Head of caudate nucleus (tissue), 42 donors: ENCODE results near the gene SH3BP4.
"Not testable (repeated sequence)": the region's sequence is repeated elsewhere in the genome, so short reads cannot be mapped to it uniquely, and the experiment has no call there.

Experiments
- DNase-seq, 42 donors: peaks; one replicate each; pipeline versions ENCODE4 v3.0.0 to v3.0.0-alpha.2; 2020 to 2021; ENCODE audit warnings: mixed read lengths in 7 of 42
- intact Hi-C: fragments of 100-400 bp; cut with DNase I; formaldehyde crosslinking; loops from one replicate; pipeline ENCODE4 v1.15.0; 2022

Gene SH3BP4

DNA sequence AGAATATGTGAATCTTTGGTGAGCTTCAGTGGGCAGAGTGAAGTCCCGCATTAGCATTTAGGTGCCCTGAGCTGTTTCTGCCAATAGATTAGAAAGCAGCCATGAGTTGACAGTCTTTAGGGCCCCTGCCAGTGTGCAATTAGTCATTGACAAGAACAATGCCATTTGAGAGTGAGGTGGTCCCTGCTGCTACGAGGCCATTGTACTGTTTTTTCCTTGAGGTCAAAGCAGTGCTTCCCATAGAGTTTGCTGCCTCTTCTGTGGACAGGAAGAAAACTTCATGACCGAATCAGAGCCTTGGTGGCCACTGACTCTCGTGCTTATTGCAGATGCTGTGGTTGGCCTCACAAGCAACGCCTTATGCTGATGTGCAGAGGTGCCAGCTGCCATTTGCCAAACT is 102.7 kb downstream of the SH3BP4 start:
- intact Hi-C loops: loop anchor here (5.0 kb wide), 2 partner anchors 102 to 172 kb away; partner anchors contain the start of gene SH3BP4
- peak in 2 of 42 donors; percentile 10 to 14 for DNase-seq

DNA sequence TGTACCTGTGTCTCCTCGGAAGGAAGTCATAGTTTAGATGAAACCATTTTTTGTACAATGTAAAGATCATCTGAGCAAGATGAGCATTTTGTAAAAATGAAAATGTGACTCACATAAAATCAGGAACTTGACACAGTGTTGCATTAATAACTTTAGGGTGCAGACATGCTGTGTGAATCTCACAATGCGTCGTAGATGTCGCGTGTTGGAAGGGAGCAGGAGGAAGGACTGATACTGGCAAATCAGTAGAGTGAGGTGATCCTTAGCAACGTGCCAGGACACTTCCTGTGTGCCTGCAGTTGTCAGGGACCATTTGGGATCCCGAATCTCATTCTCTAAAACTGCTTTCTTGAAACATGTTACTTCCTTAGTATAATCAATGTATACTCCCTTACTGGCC is 103.1 kb downstream of the SH3BP4 start:
- DNase-seq: peak in 1 of 42 donors; percentile 8
- intact Hi-C loops: loop anchor here (5.0 kb wide), 2 partner anchors 103 to 173 kb away; partner anchors contain the start of gene SH3BP4

- peak in 7 of 42 donors; percentile 23 to 72 (median 38) for DNase-seq
- intact Hi-C loops: no loop called here
These were observed 104.2 kb downstream of the SH3BP4 start for GRCh38 chr2:235055891-235056516.

- no peak for DNase-seq
- intact Hi-C loops: no loop called here
These were observed 105.0 kb downstream of the SH3BP4 start for GRCh38 chr2:235056768-235057167.

DNA sequence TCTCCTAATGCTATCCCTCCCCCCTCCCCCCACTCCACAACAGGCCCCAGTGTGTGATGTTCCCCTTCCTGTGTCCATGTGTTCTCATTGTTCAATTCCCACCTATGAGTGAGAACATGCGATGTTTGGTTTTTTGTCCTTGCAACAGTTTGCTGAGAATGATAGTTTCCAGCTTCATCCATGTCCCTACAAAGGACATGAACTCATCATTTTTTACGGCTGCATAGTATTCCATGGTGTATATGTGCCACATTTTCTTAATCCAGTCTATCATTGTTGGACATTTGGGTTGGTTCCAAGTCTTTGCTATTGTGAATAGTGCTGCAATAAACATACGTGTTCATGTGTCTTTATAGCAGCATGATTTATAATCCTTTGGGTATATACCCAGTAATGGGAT is 105.8 kb downstream of the SH3BP4 start:
- intact Hi-C loops, DNase-seq: not testable (repeated sequence)

DNA sequence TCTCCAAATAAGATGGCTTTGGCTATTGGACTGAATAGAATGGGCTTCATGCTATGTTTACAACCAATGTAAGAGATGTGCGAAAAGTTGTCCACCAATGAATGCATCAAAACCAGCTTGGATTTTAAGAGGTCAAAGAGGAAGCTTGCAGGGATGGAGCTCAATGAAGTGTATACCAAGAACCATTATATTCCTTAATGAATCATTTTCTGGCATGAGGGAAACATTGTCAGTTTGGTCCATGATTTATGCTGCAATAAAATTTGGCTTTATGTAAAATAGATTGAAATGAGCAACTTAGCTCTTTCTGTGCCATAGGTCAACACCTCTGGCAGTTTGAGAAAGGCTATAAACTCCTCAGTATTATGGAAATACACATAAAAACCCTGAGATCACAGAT is 107.3 kb downstream of the SH3BP4 start:
- intact Hi-C loops: no loop called here

DNA sequence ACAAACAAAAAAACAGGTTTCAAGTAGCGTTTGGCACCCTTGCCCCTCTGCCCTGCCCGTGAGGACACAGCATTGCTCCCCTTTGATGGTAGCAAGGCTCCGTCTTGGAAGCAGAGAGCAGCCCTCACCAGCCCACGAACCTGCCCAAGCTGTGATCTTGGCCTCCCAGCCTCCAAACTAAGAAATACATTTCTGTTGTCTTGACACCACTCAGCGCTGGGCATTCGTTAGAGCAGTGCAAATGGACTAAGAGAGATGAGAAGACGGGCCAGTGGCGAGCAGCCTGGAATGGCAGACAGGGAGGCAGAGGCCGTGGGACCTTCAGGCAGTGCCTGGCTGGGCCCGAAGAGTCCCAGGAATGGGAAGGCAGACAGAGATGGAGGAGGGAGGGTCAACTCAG is 109.8 kb downstream of the SH3BP4 start:
- intact Hi-C loops: no loop called here
- DNase-seq: no peak

More for the DNA sequence above, 107.3 kb downstream of the SH3BP4 start:
- DNase-seq: no peak

- DNase-seq: no peak
- intact Hi-C loops: no loop called here
These were observed 111.7 kb downstream of the SH3BP4 start for GRCh38 chr2:235063471-235063961.

DNA sequence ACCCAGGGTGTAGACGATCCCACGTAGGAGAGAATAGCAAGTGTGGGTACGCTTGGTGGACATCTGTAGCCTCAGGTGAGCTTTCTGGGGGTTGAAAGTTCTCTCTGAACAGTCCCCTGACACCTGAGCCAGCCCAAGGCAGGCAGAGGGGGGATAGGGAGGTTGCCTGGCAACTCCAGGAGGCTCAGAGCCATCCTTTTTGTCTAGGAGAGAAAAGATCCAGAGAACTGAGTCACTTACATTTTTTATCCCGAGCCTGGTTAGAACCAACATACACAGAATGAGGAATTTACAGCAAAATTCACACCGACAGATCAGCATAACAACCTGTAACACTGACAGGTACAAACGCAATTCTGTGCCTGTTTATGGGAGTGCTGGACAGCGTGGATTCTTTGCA is 113.2 kb downstream of the SH3BP4 start:
- intact Hi-C loops: no loop called here
- DNase-seq: no peak

DNA sequence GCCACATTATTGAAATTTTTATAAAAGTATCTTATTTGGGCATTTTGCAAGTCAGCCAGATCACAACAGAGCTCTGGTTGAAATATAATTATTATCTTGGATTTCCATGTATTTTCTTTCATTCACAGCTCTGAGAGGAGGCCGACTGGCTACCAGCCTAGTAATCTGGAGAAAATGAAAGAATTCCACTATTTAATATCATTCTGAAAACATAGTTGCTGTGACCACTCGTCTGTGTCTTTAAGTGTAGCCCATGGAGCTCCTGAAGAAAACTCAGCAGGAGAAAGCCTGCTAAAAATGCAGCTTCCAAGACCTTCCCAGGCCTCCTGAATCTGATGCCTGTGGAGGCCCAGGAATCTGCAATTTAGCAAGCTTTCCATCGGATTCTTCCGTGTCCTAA is 114.7 kb downstream of the SH3BP4 start:
- intact Hi-C loops: no loop called here
- DNase-seq: no peak

DNA sequence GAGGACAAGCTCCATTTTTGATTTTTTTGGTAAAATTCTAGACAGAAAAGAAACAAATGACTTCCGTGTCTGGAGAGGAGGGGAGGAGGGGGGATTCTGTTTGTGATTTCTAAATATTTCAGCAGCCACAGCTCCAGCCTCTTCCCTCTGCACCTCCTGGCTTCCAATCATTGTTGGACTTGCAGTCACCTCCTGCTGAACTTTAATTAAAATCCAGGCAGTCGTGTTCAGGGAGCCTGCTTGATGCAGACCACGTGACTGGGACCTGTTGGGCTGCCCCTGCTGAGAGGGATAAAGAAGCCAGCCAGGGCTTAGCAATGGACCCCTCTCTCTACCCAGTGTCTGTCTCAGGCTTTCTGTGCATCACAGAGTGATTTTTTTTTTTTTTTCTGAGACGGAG is 115.1 kb downstream of the SH3BP4 start:
- intact Hi-C loops: no loop called here
- no peak for DNase-seq

GRCh38 chr2:235068701-235069100 is 116.9 kb downstream of the SH3BP4 start:
- intact Hi-C loops: no loop called here

GRCh38 chr2:235070063-235070706 is 118.4 kb downstream of the SH3BP4 start:
- intact Hi-C loops: no loop called here

More at GRCh38 chr2:235068701-235069100, 116.9 kb downstream of the SH3BP4 start:
- no peak for DNase-seq

DNA sequence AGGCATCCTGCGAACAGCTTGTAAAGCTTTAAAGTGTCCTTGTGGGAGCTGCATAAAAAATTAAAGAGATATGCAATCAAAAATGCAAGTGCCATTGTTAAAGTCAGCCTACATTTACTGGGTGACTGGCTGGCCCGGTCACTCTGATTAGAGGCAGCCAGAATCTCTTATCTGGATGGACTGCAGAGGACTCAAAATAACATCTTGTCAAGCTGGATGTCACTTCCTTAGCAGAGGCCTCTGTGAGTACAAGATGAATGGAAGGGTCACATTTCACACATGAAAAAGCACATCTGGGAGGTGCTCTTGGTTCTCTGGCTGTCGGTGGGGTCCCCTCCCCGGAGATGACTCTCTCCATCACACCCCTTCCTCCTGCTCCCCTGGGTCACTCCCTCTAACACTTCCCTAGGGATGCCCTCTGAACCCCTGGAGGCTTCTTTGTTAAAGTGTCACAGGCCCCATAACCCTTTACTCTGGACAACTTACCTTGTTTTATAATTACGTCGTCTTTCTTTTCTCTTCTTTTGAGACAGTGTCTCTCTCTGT is 122.1 kb downstream of the SH3BP4 start:
- intact Hi-C loops: no loop called here
- no peak for DNase-seq

More at GRCh38 chr2:235070063-235070706, 118.4 kb downstream of the SH3BP4 start:
- DNase-seq: no peak

- no peak for DNase-seq
- intact Hi-C loops: no loop called here
These were observed 125.2 kb downstream of the SH3BP4 start for GRCh38 chr2:235077046-235077445.

DNA sequence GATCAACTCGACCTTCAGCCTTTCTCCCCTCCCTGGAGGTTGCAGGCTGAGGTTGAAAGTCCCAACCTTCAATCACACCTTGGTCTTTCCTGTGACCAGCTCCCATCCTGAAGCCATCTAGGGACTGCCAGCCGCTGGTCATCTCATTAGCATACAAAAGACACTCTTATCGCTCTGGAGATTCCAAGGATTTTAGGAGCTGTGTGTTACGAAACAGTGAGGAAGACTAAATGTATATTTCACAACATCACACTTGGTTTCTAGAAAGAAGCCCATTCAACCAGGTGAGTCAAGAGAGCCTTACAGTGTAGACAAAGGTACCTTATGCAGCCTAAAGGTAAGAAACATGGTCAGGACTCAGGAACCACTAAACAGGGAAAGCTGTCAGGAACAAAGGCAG is 126.4 kb downstream of the SH3BP4 start:
- no peak for DNase-seq
- intact Hi-C loops: no loop called here

DNA sequence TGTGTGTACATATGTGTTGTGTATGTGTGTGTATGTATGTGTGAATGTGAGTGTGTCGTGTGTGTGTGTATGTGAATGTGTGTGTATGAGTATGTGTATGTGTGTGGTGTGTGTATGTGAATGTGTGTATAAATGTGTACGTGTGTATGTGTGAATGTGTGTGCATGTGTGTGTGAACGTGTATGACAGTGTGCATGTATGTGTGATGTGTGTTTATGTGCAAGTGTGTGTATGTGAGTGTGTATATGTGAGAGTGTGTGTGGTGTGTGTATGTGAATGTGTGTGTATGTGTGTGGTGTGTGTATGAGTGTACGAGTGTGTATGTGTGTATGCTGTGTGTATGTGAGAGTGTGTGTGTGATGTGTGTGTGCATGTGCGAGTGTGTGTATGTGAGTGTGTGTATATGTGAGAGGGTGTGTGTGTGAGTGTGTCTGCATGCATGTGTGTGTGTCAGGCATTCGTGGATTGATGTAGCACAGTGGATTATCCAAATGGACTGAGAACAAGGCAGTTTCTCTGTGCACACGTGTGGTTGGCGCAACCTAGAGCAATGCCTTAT is 127.2 kb downstream of the SH3BP4 start:
- intact Hi-C loops: no loop called here
- DNase-seq: no peak

- intact Hi-C loops: no loop called here
- DNase-seq: no peak
These were observed 128.3 kb downstream of the SH3BP4 start for GRCh38 chr2:235080101-235080500.

DNA sequence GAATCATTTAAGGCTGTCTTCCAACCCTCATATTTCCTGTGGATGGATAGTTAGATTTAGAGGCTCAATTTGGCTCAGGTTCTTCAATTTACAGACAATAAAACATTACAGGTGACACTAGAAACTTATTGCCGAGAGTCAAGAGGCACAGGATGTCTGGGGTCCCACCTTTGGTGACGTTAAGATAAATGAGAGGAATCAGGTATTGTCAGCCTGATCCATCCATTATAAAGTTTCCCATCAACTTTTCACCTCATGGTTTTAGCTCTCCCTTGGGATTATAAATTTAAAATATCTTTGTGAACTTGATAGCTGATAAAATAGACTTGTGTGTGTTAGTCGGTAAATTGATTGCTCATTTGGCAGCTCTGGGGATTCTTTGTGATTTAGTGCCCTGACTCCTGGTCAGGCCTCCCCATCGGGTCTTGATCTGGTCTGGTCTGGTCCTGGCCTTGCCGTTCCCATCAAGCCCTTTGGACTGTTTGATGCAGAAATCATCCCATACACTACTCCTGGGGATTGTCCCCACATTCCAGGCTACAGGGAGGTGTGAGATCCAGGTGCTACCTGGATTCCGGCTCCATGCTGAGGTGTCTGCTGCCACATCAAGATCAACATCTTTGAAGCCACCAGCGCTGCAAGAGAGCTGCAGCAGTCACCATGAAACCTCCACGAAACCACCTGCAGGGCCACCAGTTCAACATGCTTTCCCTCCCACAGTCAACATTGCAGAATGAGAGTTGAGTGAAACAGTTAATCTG is 130.9 kb downstream of the SH3BP4 start:
- no peak for DNase-seq
- intact Hi-C loops: no loop called here
